ENCODE data around the gene LPCAT1.
"Not testable (repeated sequence)": the region's sequence is repeated elsewhere in the genome, so short reads cannot be mapped to it uniquely, and the experiment has no call there.

The LPCAT1 gene, protein sequence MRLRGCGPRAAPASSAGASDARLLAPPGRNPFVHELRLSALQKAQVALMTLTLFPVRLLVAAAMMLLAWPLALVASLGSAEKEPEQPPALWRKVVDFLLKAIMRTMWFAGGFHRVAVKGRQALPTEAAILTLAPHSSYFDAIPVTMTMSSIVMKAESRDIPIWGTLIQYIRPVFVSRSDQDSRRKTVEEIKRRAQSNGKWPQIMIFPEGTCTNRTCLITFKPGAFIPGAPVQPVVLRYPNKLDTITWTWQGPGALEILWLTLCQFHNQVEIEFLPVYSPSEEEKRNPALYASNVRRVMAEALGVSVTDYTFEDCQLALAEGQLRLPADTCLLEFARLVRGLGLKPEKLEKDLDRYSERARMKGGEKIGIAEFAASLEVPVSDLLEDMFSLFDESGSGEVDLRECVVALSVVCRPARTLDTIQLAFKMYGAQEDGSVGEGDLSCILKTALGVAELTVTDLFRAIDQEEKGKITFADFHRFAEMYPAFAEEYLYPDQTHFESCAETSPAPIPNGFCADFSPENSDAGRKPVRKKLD

DNA sequence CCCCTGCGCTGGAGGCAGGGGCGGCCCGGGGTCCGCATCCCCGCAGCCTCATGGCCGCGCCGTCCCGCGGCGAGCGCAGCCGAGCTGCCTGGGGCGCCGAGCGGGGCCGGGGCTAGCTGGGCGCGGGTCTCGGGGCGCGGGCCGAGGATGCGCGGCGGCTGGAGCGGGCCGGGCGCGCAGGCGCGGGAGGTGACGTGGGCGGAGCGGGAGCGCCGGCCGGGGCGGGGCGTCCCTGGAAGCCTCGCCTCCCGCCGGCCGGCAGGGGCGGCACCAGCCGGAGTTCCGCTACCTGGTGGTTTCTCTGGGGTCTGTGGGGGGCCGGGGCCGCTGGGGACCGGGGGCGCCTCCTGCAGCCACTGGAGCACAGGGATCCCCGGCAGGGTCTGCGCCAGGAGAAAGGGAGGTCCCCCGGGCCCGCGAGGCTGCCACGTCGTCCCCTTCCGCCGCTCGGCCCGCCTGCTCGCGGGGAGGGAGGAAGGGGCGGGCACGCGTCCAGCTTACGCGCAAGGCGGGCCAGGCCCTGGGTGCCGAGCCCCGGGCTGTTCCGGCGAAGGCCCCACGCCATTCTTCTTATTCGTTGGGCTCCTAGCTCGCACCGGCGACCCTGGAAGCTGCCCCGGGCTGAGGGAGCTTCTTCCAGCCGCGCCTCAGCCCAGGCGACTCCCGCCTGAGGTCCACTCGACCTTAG lies at the start of gene LPCAT1:
LPCAT1 (minus strand) TSS at position 168 of the 688 bp plus-strand sequence; CDS start at position 52, 116 bp downstream.
- DNase-seq = peak; percentile 85

DNA sequence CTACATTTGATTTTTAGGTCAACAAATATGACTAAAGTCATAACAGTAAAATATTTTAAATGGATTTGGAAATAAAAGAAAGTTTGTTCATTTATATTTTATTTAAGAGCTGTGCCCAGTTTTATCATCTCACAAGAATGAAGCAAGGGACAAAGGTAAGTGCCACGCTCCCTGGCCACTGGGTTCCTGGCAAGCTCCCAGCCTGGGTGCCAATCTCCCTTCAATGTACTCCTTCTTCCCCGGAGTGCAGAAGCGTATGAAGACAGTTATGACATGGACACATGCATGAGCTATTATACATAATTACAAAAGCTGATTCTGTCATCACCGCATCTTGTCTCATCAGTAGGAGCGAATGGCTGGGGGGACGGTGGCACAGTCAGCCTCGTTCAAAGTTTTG lies 48.1 kb upstream of the LPCAT1 start:
- not testable (repeated sequence) for DNase-seq

DNA sequence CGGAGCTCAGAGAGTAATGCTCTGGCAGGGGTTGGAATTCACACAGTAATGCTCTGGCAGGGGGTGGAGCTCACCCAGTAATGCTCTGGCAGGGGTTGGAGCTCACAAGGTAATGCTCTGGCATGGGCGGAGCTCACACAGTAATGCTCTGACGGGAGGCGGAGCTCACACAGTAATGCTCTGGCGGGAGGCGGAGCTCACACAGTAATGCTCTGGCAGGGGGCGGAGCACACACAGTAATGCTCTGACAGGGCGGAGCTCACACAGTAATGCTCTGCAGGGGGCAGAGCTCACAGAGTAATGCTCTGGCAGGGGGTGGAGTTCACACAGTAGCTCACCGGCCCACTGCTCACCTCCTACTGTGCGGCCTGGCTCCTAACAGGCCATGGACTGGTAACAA lies 47.2 kb upstream of the LPCAT1 start:
- no peak for DNase-seq

DNA sequence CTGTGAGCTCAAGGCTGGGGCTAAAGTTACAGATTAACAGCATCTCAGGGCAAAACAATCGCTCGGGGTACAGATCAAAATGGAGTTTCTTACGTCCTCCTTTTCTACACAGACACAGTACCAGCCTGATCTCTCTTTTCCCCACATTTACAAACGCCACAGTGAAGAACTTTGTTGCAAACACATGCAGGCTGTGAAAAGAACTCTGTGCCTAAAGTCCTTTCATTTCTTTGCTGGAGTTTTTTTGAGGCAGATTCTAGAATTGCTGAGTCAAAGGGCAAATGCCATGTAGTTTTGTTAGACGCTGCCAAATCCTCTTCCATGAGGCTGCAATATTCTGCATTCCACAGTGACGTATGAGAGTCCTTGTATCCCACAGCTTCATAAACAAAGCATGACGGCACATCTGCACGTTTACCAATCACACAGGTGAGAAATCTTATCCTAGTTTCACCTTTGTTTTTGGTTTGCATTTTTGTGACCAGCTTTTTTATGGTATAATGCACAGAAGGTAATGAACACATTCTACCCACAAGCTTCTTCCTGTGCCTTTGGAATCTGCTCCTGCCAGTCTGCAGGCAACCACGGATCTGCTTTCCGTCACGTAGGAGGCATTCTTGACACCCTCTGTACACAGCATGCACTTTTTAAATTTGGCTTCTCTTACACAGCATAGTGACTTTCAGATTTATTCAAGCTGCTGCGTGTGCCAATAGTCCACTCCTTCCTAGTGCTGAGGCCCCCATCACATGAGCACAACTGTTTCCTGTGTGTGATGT lies 44.6 kb upstream of the LPCAT1 start:
- no peak for DNase-seq

DNA sequence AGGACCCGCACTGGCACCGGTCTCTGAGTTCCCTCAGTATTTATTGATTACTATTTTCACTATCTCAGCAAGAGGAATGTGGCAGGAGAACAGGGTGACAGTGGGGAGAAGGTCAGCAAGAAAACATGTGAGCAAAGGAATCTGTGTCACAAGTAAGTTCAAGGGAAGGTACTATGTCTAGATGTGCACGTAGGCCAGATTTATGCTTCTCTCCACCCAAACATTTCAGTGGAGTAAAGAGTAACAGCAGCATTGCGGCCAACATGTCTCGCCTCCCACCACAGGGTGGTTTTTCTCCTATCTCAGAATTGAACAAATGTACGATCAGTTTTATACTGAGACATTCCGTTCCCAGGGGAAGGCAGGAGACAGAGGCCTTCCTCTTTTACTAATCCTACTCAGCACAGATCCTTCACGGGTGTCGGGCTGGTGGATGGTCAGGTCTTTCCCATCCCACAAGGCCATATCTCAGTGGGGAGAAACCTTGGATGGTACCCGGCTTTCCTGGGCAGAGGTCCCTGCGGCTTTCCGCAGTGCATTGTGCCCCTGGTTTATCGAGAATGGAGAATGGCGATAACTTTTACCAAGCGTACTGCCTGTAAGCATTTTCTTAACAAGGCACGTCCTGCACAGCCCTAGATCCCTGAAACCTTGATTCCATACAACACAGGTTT lies 43.9 kb upstream of the LPCAT1 start:
- DNase-seq = not testable (repeated sequence)

DNA sequence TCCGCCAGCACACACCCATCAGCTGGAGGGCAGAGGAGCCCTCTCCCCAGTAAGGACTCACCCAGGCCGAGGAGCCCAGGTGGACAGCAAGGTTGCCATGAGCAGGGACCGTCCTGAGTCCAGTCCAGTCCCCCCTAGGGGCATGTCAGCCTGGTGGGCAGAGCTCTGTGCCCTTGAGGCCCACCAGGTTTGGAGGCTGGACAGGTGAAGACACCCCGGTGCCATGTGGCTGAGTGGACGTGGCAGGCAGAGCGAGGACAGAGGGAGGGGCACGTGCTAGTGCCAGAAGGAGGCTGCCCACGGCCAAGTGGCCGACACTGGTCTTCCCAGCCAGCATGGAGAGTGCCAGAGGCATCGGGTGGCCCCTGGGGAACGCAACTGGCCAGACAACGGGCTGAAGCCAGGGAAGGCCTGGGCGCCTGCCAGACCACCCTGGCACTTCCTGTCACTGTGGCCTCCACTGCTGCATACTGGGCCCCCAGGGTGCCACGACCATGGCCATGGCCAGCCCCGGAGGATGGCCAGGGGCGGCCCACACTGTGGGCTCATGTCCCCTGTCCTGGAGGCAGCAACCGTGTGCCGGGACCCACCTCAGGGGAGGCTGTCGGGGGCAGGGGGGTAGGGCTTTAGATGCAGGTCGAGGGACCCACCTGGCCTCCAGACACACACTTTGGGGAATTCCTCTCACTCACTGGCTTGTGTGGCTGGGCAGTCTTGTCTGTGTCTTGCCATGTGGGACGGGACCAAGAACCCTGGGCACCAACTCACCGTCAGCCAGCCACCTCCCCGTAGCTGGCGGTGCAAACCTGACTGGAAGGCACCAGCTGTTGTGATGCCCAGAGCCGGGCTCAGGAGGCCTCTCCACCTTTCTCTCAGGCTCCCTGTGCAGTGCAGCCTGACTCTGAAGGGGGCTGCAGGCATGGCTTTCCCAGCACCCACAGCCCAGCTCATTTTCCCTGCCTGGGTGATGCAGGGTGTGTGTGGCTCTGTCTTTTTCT lies 42.3 kb upstream of the LPCAT1 start:
- no peak for DNase-seq

DNA sequence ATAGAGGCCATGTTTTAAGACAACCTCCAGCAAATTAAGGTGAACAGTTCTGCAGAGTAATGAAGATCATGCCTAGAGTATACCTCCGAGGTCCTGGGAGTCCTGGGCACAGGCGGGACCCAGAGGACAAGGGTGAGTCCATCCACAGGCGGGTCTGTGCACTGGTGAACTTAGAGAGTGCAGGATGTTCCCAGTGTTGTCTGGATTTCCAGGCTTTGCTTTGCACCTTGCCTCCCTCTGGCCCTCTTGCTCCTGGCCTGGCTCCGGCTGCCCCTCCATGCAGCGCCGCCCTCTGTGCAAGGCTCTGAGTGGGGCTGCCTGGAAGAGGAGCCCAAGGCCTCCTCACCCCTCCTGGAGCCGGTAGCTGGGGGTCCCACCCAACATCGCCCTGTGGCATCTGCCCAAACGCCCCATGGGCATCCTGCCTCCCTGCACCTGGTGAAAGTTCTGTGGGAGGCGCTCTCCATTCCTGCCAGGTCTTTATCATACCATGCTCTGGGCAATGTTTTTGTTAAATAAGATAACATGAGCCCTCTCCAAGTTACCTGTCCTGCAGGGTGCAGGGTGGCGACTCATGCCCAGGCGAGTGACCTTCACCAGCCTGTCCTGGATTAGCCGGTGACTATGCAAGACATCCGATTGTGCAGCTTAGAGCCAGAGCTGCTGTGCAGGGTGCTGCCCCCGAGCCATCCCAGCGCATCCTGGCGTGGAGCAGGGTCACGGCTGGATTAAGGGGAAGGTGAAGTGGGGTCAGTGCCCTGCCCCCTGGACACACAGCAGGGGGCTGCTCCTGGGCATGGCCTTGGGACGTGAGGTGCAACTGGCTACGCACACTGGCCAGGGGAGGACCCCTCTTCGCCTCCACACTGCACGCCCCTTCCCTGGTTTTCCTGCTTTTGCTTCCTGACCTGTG lies 41.3 kb upstream of the LPCAT1 start:
- DNase-seq = no peak

DNA sequence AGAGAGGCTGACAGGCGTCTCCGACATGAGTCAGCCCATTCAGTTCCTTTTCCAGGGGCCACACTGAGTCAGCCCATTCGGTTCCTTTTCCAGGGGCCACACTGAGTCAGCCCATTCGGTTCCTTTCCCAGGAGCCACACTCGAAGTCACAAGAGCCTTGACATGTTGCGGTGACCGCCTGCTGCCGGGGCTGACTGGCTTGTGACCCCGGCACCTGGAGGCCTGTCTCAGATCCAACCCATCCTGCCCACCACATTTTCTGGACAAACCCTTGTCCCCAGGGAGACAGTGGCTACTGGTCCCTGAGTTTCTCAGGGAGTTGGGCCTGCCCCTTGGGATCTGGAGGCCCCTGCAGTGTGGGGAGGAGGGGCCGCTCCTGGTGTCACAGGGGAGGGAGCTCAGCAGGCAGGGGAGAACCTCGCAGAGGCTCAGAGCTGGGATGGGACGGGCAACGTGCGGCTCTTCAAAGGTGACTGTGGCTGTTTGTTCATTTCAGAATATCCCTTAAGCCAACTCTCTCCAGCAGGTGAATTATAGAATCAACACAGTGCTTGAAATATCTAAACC lies 40.5 kb upstream of the LPCAT1 start:
- no peak for DNase-seq

DNA sequence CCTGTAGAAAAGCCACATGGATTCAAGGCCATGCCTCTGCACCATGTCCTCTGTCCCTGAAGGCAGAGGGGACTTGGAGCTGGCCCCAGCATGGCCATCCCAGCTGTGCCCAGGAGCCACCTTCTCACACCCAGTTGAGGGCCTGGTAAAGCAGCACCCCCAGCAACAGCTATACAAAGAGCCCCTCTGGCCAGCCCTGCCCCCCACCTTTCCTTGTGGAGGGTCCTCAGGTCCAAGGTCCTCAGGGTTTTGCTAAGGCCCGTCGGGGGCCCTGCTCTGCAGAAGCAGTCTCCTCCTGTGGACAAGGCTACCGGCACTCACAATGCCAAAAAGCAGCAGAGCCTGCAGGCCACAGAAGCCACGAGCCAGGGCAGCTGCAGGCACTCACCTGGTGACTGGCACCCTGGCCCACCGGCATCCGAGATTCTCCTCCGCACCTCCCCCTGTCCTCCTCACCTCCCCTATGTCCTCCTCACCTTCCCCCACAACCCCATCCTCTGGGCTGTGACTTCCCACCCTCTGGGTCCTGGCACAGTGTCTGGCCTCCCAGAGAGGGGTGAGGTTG lies 39.9 kb upstream of the LPCAT1 start:
- no peak for DNase-seq

DNA sequence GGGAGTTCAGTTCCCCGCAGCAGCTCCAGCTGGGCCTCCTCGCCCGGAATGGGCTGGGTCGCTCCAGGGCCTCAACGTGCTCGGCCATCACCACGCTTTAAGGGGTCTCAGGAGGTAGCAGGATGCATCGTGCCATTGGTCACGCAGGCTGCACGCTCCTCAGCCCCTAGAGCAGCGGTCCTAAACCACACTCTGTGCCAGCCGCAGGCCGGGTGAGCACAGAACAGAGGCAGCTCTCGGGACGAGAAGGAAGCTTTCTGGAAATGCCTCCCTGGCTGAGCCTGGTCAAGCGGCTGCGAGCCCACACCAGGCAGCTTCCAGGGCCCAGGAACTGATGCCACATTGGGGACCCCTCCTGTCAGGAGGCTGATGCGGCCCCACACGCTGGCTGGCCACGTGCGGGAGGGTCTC lies 39.3 kb upstream of the LPCAT1 start:
- DNase-seq = no peak

DNA sequence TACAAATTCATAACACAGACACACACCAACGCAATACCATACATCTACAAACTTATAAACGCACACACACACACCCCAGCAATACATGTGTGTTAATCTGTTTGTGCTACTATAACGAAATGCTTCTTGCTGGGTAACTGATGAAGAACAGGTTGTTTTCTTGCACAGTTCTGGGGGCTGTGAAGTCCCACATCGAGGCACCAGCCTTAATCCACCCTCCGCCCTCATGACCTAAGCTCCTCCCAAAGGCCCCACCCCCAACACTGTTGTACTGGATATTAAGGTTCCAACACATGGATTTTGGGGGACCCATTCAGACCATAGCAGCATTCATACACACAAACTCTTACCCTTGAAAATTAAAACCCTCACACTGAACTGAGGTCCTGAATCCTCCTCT lies 38.8 kb upstream of the LPCAT1 start:
- DNase-seq = no peak

DNA sequence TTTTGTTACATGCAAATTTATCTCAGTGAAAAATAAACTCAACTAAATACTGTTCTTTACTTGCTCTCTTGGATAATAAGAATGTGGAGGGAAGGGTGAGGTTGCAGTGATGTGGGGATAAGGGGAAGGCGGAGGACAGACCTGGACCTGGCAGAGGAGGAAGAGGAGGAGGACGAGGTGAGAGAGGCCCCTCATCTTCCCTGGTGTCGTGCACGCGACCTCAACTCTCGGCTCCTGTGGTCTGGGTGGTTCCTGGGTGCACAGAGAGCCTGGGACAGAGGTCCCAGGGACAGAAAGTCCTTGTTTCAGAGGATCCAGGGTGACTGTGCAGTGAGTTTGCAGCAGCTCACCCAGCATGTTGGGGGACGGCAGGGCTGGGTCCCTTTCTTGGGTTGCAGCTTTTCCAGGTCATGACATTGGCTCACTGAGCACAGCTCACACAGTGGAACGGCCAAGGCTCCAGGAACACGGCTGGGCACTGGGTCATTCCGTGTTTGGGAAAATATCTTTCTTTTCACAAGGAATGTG lies 37.7 kb upstream of the LPCAT1 start:
- DNase-seq = no peak

DNA sequence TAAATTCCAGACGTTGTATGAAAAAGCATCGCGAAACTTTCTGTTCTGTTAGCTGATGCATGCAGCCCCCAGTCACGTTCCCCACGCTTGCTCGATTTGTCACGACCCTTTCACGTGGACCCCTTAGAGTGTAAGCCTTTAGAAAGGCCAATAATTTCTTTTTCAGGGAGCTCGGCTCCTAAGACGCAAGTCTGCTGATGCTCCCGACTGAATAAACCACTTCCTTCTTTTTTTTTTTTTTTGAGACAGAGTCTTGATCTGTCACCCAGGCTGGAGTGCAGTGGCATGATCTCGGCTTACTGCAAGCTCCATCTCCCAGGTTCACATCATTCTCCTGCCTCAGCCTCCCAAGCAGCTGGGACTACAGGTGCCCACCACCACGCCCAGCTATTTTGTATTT lies 36.7 kb upstream of the LPCAT1 start:
- DNase-seq = not testable (repeated sequence)

DNA sequence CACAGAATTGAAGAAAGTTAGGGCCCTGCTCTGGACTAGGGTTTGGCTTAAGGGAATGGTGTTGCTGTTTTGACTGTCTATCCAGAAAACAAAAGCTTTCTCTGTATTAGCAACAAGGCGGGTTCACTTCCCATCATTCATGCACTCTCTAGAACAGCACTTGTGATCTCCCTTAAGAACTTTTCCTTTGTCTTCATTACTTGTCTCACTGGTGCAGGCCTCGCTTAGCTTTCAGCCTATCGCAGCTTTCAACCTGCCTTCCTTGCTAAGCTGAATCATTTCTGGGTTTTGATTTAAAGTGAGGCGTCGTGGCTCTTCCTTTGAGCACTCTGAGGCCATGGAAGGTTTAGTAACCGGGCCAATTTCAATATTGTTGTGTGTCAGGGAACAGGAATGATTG lies 35.2 kb upstream of the LPCAT1 start:
- DNase-seq = no peak

DNA sequence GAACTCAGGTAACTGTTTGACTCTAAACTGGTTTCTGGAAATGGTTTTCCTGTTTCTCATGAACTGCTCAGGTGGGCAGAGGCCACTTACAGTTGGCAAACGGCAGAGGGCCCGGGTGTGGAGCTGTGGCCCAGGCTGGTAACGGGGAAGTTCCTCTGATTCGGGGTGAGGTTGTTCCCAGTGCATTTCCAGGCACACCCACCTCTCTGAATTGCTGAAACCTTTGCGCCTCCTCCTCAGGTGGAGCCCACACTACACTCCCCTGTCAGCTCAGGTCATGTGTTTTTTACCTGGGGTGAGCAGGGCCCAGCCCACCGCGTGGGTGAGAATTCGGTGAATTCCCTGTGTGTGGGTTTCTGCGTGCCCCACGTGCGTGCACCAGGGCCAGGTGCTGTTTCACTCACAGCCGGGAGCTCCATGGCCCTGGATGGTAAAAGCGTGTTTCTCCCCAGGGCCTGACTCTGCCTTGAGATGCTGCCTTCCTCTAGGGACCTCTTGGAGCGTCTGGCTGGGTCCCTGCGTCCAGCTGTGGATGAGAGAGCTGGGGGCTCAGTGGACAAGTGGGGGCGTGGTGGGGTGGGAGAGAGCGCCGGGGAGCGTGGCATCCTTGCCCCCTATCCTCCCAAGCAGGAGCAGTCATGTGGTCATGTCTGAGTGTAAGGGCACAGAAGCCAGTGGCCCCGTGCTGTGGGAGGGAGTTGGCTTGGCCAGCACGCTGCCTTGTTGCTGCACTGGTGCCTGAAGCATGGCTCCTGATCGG lies 33.5 kb upstream of the LPCAT1 start:
- no peak for DNase-seq

DNA sequence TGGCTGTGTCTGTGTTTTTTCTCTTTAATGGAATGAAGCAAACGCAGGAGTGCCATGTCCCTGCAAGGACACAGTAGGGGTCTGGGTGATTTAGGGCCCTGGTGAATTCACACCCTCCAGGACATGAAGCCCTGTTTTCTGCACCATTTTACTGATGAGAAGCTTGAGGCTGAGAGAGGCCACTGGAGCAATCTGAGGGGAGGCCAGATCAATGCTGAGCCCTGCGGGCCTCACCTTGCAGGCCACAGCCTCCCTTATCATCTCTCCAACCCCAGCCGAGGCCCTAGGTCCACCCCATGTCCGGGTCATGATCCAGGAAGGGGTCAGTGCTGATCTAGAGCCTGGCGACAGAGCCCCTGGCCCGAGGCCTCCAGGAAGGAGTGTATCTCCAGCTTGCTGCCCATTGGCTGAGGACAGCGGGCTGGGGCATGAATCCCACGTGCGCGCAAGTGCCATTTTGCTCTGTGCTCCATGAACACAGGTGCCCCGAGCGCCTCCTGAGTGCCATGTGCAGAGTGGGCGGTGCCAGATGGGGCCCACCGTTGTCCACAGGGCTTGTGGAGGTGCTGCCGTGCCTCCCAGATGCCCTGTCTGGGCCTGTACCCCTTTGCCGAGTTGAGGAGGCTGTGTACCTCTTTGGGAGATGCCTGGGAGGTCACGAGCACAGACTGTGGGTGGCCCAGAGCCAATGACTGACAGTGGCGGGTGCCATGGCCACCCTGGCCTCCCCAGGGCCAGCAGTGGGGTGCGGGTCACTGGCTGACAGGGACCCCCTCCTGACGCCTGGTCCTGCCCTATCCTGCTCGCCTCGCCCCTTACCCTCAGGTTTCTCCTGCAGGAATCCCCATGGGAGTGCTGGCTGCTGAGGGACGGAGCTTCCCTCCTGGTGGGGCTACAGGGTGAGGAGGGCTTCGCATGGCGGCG lies 32.3 kb upstream of the LPCAT1 start:
- no peak for DNase-seq

Measured in activated CD4-positive, CD25-positive, alpha-beta regulatory T cell treated with anti-CD3 and anti-CD28 coated beads, Interleukin-2, amount 50 U/mL, for 72 hours (primary cell).